Ectodermal cell (in vitro differentiated cells): Measurements from ENCODE around the gene MAML3.

Experiments used
- H3K27ac ChIP-seq: 2 replicates; pipeline ENCODE4 v1.7.0; 2013; ENCODE audit warnings: mild to moderate bottlenecking, low read depth, low read length; ENCODE audit not compliant: insufficient read depth, poor library complexity, severe bottlenecking
- H3K27me3 ChIP-seq: 2 replicates; pipeline ENCODE4 v1.7.0; 2013; ENCODE audit warnings: mild to moderate bottlenecking, low read length; ENCODE audit not compliant: insufficient read depth, control insufficient read depth, poor library complexity, severe bottlenecking
- H3K36me3 ChIP-seq: one replicate; pipeline ENCODE4 v1.7.0; 2013; ENCODE audit warnings: low read length; ENCODE audit not compliant: control insufficient read depth, insufficient read depth
- H3K4me1 ChIP-seq: one replicate; pipeline ENCODE4 v1.7.0; 2013; ENCODE audit warnings: low read length; ENCODE audit not compliant: control insufficient read depth, insufficient read depth
- H3K4me3 ChIP-seq: 2 replicates; pipeline ENCODE4 v1.7.0; 2013; ENCODE audit warnings: low read depth, low read length, control low read depth; ENCODE audit not compliant: insufficient read depth
- H3K9me3 ChIP-seq: 2 replicates; pipeline ENCODE4 v1.7.0; 2013; ENCODE audit warnings: mild to moderate bottlenecking, low read length, moderate library complexity; ENCODE audit not compliant: control insufficient read depth
- WGBS, 2 experiments: methylation state at CpG; one replicate each; pipeline ENCODE4 v1.1.7; 2013; ENCODE audit warnings: missing lambda C conversion rate in 2 of 2; 5-methylcytosine and 5-hydroxymethylcytosine counted together

The MAML3 gene

DNA sequence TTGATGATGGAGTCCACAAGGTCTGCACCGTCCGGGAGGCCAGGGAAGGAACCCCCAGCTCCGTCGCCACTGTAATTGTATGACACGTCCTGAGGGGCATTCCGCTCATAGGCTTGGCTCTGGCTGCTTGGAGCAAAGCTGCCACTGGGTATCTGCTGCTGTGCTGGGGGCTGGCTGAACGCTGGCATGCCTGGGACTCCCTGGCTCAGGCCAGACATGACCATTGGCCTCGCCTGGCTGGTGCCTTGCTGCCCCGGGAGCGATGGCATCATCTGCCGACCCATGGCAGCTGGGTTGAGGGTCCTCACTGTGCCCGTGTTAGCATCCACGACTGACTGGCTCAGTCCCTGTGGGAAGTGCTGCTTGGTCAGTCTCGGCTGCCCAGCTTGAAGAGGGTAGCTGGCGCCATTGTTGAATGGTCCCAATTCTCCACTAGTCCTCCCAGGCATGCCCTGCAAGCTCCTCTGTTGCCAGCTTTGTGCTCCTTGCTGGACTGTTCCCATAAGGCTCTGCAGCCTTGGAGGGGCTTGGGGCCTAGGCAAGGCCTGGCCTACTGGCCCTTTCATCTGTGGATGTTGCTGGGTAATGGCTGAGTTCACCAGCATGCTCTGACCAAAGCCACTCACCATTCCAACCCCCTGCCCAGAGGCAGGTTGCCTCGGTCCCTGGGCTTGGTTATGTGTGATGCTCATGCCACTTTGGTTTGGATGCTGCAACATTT, 434.4 kb downstream of the MAML3 start:
- Histone ChIP-seq H3K36me3 (peaks cover 14% of the 10 kb centered on the region), H3K4me1 (no peaks in the 10 kb centered on the region), H3K27ac (no peak overlapping the region), H3K9me3 (no peaks in the 10 kb centered on the region), H3K4me3 (no peak overlapping the region), H3K27me3 (no peaks in the 10 kb centered on the region)
- WGBS, 2 experiments: 94 to 97% methylated on average over 16 of the region's 16 CpGs

DNA sequence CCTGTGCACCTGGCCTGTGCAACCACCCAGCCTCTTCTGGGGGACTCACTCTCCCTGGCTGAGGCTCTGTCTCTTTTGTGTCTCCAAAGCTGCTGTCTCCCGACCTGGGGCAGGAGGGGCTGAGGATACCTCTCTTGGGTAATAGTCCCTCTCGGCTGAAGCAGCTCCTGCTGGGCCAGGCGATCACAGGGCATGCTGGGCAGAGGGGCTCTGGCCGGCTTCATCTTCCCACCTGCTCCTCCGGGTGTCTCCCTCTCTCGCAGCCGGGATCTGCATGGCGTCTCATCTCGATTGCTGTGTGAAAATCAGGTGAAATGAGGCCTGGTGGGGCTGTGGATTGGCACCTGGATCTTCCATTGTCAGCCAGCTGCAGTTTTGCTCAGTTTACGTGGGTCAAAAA, 435.2 kb downstream of the MAML3 start:
- Histone ChIP-seq H3K9me3 (no peaks in the 10 kb centered on the region), H3K4me3 (no peak overlapping the region), H3K36me3 (peaks cover 14% of the 10 kb centered on the region), H3K4me1 (no peaks in the 10 kb centered on the region), H3K27ac (no peak overlapping the region), H3K27me3 (no peaks in the 10 kb centered on the region)
- WGBS, 2 experiments: 79 to 84% methylated on average over 10 of the region's 10 CpGs

DNA sequence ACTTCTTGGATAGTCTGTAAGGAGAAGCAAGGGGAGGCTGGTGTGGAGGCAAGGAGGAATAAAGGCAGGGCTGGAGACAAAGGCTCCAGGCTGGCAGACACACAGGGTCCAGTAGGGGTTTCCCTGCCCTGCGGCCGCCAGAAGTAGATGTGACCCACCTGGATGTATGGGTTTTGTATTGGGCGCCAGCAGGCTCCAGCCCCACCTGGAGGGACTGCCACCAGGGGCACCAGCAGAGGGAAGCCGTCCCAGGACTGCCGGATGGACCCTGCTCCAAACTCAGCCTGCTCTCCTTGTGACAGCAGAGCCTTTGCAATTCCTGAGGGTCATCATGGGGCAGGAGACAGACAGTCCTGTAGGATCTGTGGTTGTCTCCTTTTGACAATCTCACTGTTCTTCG, 435.6 kb downstream of the MAML3 start:
- Histone ChIP-seq H3K27me3 (no peaks in the 10 kb centered on the region), H3K4me1 (no peaks in the 10 kb centered on the region), H3K27ac (no peak overlapping the region), H3K9me3 (no peaks in the 10 kb centered on the region), H3K36me3 (peaks cover 14% of the 10 kb centered on the region), H3K4me3 (no peak overlapping the region)
- 93 to 94% methylated on average over 6 of the region's 6 CpGs for WGBS, 2 experiments

DNA sequence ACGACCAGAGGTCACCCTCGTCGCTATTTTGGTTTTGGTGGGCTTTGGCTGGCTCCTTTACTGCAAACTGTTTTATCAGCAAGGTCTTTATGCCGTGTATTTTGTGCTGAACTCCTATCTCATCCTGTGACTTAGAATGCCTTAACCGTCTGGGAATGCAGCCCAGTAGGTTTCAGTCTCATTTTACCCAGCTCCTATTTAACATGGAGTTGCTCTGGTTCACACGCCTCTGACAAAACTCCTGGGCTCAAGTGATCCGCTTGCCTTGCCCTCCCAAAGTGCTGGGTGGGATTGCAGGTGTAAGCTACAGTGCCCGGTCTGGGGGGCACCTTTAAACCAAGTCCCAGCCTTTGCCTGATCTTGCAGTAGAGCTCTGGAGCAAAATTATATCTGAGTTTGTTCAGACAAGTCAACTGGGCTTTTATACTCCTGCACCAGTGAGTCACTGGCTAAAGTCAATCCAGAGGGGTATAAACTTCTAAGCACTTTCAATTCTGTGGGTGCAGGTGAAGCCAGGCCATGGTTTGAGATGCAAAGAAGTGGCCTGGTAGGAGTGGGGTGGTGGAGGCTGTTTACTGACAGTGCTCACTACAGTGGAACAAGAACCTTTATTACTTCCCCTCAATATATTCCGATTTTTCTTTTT, 438.1 kb downstream of the MAML3 start:
- Histone ChIP-seq H3K4me1 (peaks cover 6% of the 10 kb centered on the region), H3K36me3 (peaks cover 14% of the 10 kb centered on the region), H3K27me3 (no peaks in the 10 kb centered on the region), H3K4me3 (no peak overlapping the region), H3K9me3 (no peaks in the 10 kb centered on the region), H3K27ac (no peak overlapping the region)
- 91 to 92% methylated on average over 9 of the region's 9 CpGs for WGBS, 2 experiments

DNA sequence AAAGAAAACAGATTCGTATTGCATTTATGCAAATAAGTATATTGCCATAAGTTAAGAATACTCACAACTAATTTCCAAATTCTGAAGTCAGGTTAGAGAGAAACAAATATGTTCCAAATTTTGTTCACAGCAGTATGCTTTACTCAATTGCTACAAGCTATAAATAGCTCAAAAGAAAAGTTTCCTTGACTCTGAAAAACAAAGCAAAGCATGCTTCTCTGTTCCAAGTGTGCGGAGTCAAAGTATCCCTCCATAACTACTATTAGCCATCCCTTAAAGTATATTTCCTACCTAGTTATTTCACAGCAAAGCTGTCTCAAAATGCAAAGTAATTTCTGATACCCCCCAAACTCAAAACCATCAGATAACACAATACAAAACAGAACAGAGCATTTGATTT, 441.1 kb downstream of the MAML3 start:
- WGBS, 2 experiments: 89 to 97% methylated on average over 1 to 2 of the region's 2 CpGs

DNA sequence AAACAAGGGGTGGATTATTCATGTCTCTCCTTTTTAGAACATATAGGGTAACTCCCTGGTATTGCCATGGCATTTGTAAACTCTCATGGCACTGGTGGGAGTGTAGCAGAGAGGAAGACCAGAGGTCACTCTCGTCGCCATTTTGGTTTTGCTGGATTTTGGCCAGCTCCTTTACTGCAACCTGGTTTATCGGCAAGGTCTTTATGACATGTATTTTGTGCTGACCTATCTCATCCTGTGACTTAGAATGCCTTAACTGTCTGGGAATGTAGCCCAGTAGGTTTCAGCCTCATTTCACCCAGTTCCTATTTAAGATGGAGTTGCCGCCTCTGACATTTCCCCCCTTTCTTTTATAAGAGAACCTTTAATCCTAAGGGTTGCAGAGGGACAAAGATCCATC, 442.5 kb downstream of the MAML3 start:
- Histone ChIP-seq H3K27me3 (no peaks in the 10 kb centered on the region), H3K36me3 (no peaks in the 10 kb centered on the region), H3K9me3 (no peaks in the 10 kb centered on the region), H3K27ac (no peak overlapping the region), H3K4me3 (no peak overlapping the region), H3K4me1 (peaks cover 6% of the 10 kb centered on the region)
- WGBS, 2 experiments: 89 to 95% methylated on average over 4 of the region's 4 CpGs

More for the DNA sequence above, 441.1 kb downstream of the MAML3 start:
- Histone ChIP-seq H3K4me1 (peaks cover 6% of the 10 kb centered on the region), H3K9me3 (no peaks in the 10 kb centered on the region), H3K27ac (no peak overlapping the region), H3K36me3 (peaks cover under 1% of the 10 kb centered on the region), H3K27me3 (no peaks in the 10 kb centered on the region), H3K4me3 (no peak overlapping the region)

DNA sequence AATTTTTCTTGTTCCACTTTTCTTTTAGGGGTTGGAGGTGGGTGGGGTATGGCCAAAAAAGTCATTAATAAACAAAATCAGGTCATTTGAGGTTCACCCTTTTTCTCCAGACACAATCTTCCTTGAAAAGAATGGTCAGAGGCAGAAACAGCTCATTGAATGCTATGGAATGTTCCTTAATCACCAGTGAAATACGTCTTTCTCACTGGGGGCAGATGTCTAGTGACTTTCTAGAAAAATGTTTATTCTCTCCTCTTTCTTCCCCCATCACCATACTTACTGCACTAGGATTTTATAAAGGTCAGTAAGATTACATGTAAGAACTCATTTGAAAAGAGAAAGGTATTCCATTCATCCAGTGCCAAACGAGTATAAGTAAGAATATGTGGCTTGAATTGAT, 443.9 kb downstream of the MAML3 start:
- Histone ChIP-seq H3K27ac (no peak overlapping the region), H3K4me3 (no peak overlapping the region), H3K27me3 (no peaks in the 10 kb centered on the region), H3K9me3 (no peaks in the 10 kb centered on the region), H3K4me1 (peaks cover 6% of the 10 kb centered on the region), H3K36me3 (no peaks in the 10 kb centered on the region)
- WGBS, 2 experiments: 76 to 81% methylated on average over 2 of the region's 2 CpGs

DNA sequence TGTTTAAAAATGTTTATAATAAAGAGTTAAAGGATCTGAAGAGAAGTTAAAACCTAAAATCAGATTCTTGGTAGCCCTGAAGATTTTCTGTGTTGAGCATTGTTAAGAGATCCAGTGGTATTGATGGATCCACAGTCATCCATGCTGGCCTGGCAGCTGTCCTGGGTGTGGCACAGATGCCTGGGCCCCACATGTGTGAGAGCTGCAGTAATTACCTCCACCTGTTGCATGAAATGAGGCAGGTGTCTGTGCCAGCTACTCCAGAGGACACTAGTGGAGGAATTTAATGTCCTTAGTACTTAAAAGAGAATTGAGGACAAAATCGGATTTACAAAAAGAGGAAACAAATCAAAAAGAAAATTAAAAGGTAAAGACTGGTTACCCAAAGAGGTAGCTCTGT, 444.3 kb downstream of the MAML3 start:
- no peaks in the 10 kb centered on the region for H3K9me3 ChIP-seq
- 83 to 96% methylated on average over 1 of the region's 1 CpG for WGBS, 2 experiments
- H3K27ac ChIP-seq: no peak overlapping the region
- H3K27me3 ChIP-seq: no peaks in the 10 kb centered on the region
- no peak overlapping the region for H3K4me3 ChIP-seq
- peaks cover 6% of the 10 kb centered on the region for H3K4me1 ChIP-seq
- H3K36me3 ChIP-seq: no peaks in the 10 kb centered on the region

DNA sequence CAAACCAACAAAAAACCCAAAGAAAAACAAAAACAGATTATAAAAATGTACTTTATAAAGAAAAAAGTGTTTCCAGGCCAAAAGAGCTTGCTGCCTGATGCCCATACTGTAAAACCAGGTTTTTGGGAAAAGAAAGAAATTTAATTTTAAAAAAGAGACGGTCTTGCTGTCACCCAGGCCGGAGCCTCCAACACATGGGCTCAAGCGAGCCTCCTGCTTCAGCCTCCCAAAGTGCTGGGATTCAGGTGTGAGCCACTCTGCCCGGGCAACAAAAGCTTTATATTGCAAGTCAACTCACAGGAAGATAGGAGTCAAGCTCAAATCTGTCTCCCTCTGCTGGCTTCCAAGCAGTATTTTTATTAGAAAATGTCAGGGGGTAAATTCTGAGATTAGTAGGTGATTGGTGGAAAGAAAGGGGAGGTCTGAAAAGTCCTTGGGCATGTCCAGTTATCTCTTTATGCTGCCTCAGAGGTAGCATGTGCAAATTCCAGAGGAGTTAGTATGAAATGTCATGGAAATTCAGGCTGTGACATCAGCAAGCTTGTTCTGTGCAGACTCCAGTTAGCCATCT, 449.0 kb downstream of the MAML3 start:
- H3K4me3 ChIP-seq: no peak overlapping the region
- WGBS, 2 experiments: 94 to 98% methylated on average over 4 of the region's 4 CpGs
- no peaks in the 10 kb centered on the region for H3K36me3 ChIP-seq
- H3K27me3 ChIP-seq: no peaks in the 10 kb centered on the region
- H3K4me1 ChIP-seq: no peaks in the 10 kb centered on the region
- no peak overlapping the region for H3K27ac ChIP-seq
- no peaks in the 10 kb centered on the region for H3K9me3 ChIP-seq

DNA sequence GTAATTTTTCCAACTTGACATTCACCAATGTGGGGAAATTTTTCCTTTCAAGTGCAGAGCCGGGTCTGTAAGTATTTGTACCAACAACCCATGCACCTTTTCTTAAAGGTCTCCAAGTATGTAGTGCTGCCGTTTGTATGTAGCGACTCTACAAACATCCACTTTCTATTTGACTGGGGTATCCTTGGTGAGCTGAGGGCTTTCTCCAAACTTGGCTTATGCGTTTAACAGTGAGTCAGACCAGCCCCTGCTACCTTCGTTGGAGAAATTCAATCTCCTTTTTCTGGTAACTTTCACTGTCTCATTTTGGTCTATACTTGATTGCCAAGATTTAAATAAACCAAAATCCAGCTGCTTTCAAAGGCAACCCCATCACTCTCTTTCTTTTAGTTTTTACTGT, 453.4 kb downstream of the MAML3 start:
- 85 to 90% methylated on average over 5 of the region's 5 CpGs for WGBS, 2 experiments
- Histone ChIP-seq H3K36me3 (no peaks in the 10 kb centered on the region), H3K27me3 (no peaks in the 10 kb centered on the region), H3K9me3 (no peaks in the 10 kb centered on the region), H3K4me1 (no peaks in the 10 kb centered on the region), H3K27ac (no peak overlapping the region), H3K4me3 (no peak overlapping the region)
